Measurements from ENCODE around the gene CCDC146.
"Not testable (repeated sequence)": the region's sequence is repeated elsewhere in the genome, so short reads cannot be mapped to it uniquely, and the experiment has no call there.

CCDC146 gene

GRCh38 chr7:77202481-77202976 lies 80.1 kb downstream of the CCDC146 start:
- DNase-seq (ENCODE audit: low read depth), result no peak

- DNase-seq (ENCODE audit: low read depth), result no peak
Observed at GRCh38 chr7:77205706-77206105, 83.3 kb downstream of the CCDC146 start.

GRCh38 chr7:77208416-77208815 lies 86.0 kb downstream of the CCDC146 start:
- no peak for DNase-seq (ENCODE audit: low read depth)

GRCh38 chr7:77209479-77210139 lies 87.2 kb downstream of the CCDC146 start:
- no peak for DNase-seq (ENCODE audit: low read depth)

GRCh38 chr7:77216181-77216845 lies 93.9 kb downstream of the CCDC146 start:
- no peak for DNase-seq (ENCODE audit: low read depth)

- DNase-seq (ENCODE audit: low read depth), result no peak
Observed at GRCh38 chr7:77217474-77218185, 95.2 kb downstream of the CCDC146 start.

- DNase-seq (ENCODE audit: low read depth), result not testable (repeated sequence)
Observed at GRCh38 chr7:77219701-77220331, 97.4 kb downstream of the CCDC146 start.

- DNase-seq (ENCODE audit: low read depth), result no peak
Observed at GRCh38 chr7:77222065-77222464, 99.7 kb downstream of the CCDC146 start.

GRCh38 chr7:77222819-77223218 lies 100.4 kb downstream of the CCDC146 start:
- no peak for DNase-seq (ENCODE audit: low read depth)

GRCh38 chr7:77223261-77223660 lies 100.8 kb downstream of the CCDC146 start:
- DNase-seq (ENCODE audit: low read depth), result no peak

- no peak for DNase-seq (ENCODE audit: low read depth)
Observed at GRCh38 chr7:77226357-77226839, 104.0 kb downstream of the CCDC146 start.

GRCh38 chr7:77228795-77229194 lies 106.4 kb downstream of the CCDC146 start:
- DNase-seq (ENCODE audit: low read depth), result not testable (repeated sequence)

GRCh38 chr7:77232467-77232866 lies 110.1 kb downstream of the CCDC146 start:
- no peak for DNase-seq (ENCODE audit: low read depth)

- no peak for DNase-seq (ENCODE audit: low read depth)
Observed at GRCh38 chr7:77235276-77235675, 112.9 kb downstream of the CCDC146 start.

GRCh38 chr7:77238703-77239136 lies 116.3 kb downstream of the CCDC146 start:
- no peak for DNase-seq (ENCODE audit: low read depth)

GRCh38 chr7:77239471-77239870 lies 117.1 kb downstream of the CCDC146 start:
- no peak for DNase-seq (ENCODE audit: low read depth)

- no peak for DNase-seq (ENCODE audit: low read depth)
Observed at GRCh38 chr7:77242068-77242467, 119.7 kb downstream of the CCDC146 start.

- DNase-seq (ENCODE audit: low read depth), result no peak
Observed at GRCh38 chr7:77242554-77242953, 120.1 kb downstream of the CCDC146 start.

- DNase-seq (ENCODE audit: low read depth), result no peak
Observed at GRCh38 chr7:77244222-77244934, 122.0 kb downstream of the CCDC146 start.

GRCh38 chr7:77245015-77245755 lies 122.8 kb downstream of the CCDC146 start:
- DNase-seq (ENCODE audit: low read depth), result no peak

Measured in stimulated activated CD8-positive, alpha-beta memory T cell treated with anti-CD3 and anti-CD28 coated beads, Interleukin-7, amount 100 ng/mL, for 24 hours (primary cell).